ENCODE results near the gene AQP5. TPM values are rescaled to one million over a fixed set of nuclear protein-coding genes. Genes with fewer than 3 reads are reported as not detected.

AQP5 gene
- total RNA-seq, 2 experiments from 2014 or later = not detected

DNA sequence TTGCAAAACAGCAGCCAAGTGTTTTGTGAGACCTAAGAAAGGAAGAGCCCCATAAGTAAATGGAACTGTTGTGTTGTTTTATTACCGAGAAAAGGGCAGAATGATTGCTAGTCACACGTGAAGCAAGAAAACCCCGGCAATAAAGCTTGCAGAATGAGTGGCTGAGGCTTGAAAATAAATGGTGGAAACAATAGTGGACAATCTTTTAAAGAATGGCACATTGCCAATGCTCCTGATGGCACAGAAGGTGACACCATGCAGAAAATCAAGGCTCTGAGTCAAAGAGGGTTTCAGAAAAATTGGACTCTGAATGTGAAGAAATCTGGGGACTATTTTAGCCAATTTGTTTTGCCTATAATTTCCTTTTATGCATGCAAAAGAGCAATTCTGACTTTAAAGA, 15.2 kb upstream of the AQP5 start:
- Histone ChIP-seq H3K4me3 (ENCODE audit: low read depth, low read length, poor library complexity, severe bottlenecking) (no peak overlapping the region), H3K27ac (ENCODE audit: low read depth, low read length, poor library complexity, severe bottlenecking) (no peak overlapping the region), H2AFZ (ENCODE audit: low read length) (0 out of 2 replicates have a peak overlapping the region, but pooled peaks have one; percentile 60), H3K79me2 (ENCODE audit: insufficient read depth, low read depth, low read length) (no peaks in the 10 kb centered on the region), H3K4me1 (ENCODE audit: insufficient read depth, low read length, poor library complexity, severe bottlenecking) (peaks cover 19% of the 10 kb centered on the region), H3K9me2 (ENCODE audit: insufficient read depth, low read length) (no peaks in the 10 kb centered on the region), H4K20me1 (ENCODE audit: insufficient read depth, low read length) (no peaks in the 10 kb centered on the region), H3K4me2 (ENCODE audit: low read length) (no peak overlapping the region), H3K9me3 (ENCODE audit: low read length) (no peaks in the 10 kb centered on the region), H3K36me3 (ENCODE audit: insufficient read depth, low read length) (no peaks in the 10 kb centered on the region)
- no peak for DNase-seq (ENCODE audit: low spot score)
- no TSS peak for BruUV-seq (replicated peaks)
- intact Hi-C loops (cut with micrococcal nuclease; ENCODE audit: unreplicated experiment) = loop anchor here (10.0 kb wide), 1 partner anchor 82 kb away; no protein-coding TSS in a partner anchor
- no peak for TF ChIP-seq EZH2phosphoT487 (IDR thresholded peaks at IDR 0.05; ENCODE audit: borderline replicate concordance, low read depth, low read length)
- TF ChIP-seq CTCF (conservative IDR thresholded peaks at IDR 0.05; ENCODE audit: low read length) = no peak
- ChIA-PET CTCF (ENCODE audit: unreplicated experiment) (interaction anchor here (1.0 kb wide), 2 partner anchors 40 to 77 kb away, joined by 3 read pairs; no protein-coding TSS in a partner anchor), POLR2A (interaction anchor here (1.2 kb wide), 1 partner anchor 19 kb away, joined by 3 read pairs; no protein-coding TSS in a partner anchor)

DNA sequence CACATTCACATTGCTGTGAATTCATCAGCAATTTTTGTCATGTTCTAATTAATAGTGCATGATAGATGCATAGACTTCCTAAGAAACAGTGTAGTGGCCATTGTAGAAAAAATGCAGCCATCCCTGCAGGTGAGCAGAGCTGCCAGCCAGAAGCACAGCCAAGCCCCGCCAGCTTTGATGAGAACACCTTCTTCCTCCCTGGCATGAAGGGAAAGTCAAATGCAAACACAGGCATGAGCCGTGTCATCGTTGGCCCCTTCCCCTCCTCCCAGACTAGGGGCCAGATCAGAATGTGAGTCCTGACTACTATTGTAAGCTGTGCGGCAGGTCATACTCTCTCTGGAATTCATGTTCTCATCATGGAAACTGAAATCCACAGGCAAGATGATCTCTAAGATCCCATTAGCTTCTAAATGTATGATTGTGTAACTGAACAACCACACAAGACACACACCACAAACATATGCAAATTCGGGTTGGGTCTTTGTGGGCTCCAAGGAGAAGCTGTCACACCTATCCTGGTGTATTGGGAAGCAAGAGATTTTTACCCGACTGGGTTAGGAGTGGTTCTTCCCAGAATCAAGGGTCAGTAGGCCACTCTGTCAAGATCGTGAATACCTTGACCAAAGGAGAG, 14.0 kb upstream of the AQP5 start:
- Histone ChIP-seq H3K36me3 (ENCODE audit: insufficient read depth, low read length) (no peaks in the 10 kb centered on the region), H3K4me2 (ENCODE audit: low read length) (no peak overlapping the region), H3K79me2 (ENCODE audit: insufficient read depth, low read depth, low read length) (no peaks in the 10 kb centered on the region), H3K27ac (ENCODE audit: low read depth, low read length, poor library complexity, severe bottlenecking) (no peak overlapping the region), H2AFZ (ENCODE audit: low read length) (no peak overlapping the region), H4K20me1 (ENCODE audit: insufficient read depth, low read length) (no peaks in the 10 kb centered on the region), H3K9me3 (ENCODE audit: low read length) (no peaks in the 10 kb centered on the region), H3K9me2 (ENCODE audit: insufficient read depth, low read length) (no peaks in the 10 kb centered on the region), H3K4me3 (ENCODE audit: low read depth, low read length, poor library complexity, severe bottlenecking) (no peak overlapping the region), H3K4me1 (ENCODE audit: insufficient read depth, low read length, poor library complexity, severe bottlenecking) (peaks cover 9% of the 10 kb centered on the region)
- POLR2A ChIA-PET = interaction anchor here (0.5 kb wide), 2 partner anchors 35 to 357 kb away, joined by 3 to 7 read pairs; no protein-coding TSS in a partner anchor
- TF ChIP-seq CTCF (conservative IDR thresholded peaks at IDR 0.05; ENCODE audit: low read length) (no peak), EZH2phosphoT487 (IDR thresholded peaks at IDR 0.05; ENCODE audit: borderline replicate concordance, low read depth, low read length) (no peak)
- DNase-seq (ENCODE audit: low spot score) = no peak
- CTCF ChIA-PET (ENCODE audit: unreplicated experiment) = interaction anchor here (1.0 kb wide), 1 partner anchor 138 kb away, joined by 5 read pairs; no protein-coding TSS in a partner anchor
- BruUV-seq (replicated peaks) = no TSS peak
- intact Hi-C loops (cut with micrococcal nuclease; ENCODE audit: unreplicated experiment) = loop anchor here (10.0 kb wide), 1 partner anchor 83 kb away; no protein-coding TSS in a partner anchor
